Left hindlimb (tissue), 1 donor: Measurements from ENCODE around the gene ALDH2.
"Not testable (repeated sequence)": the region's sequence is repeated elsewhere in the genome, so short reads cannot be mapped to it uniquely, and the experiment has no call there.

ENCODE experiments used
- DNase-seq: peaks from one replicate; pipeline ENCODE4 v3.0.0-alpha.2; 2018

Gene ALDH2

GRCh38 chr12:111791507-111791906, 24.8 kb downstream of the ALDH2 start:
- DNase-seq: no peak

GRCh38 chr12:111792155-111792855, 25.6 kb downstream of the ALDH2 start:
- DNase-seq: no peak

DNA sequence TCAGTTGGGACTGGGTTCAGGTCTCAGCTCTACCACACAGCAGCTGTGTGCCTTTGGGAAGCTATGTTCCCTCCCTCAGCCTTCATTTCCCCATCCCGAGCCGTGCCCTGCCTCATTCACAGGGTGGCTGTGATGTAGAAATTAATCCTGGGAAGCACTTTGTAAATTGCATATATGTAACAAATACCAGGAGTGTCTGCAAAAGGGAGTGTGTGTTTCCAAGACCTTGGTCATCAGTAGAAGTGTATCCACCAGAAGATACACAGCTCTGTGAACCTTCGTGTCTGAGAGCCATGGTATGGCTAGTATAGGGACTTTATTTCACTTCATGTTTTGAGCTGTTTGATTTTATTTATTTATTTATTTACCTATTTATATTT, 26.1 kb downstream of the ALDH2 start:
- no peak for DNase-seq

GRCh38 chr12:111798182-111798581, 31.4 kb downstream of the ALDH2 start:
- DNase-seq: no peak

- no peak for DNase-seq
Observed at GRCh38 chr12:111799758-111800157, 33.0 kb downstream of the ALDH2 start.

GRCh38 chr12:111803038-111803626, 36.4 kb downstream of the ALDH2 start:
- DNase-seq: no peak

DNA sequence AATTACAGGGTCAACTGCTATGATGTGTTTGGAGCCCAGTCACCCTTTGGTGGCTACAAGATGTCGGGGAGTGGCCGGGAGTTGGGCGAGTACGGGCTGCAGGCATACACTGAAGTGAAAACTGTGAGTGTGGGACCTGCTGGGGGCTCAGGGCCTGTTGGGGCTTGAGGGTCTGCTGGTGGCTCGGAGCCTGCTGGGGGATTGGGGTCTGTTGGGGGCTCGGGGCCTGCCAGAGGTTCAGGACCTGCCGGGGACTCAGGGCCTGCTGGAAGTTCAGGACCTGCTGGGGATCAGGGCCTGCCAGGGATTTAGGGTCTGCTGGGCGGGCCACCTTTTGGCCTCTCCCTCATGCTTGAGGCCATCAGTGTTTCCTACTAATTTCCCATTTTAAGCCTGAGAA, 37.1 kb downstream of the ALDH2 start:
- no peak for DNase-seq

GRCh38 chr12:111806304-111806703, 39.6 kb downstream of the ALDH2 start:
- DNase-seq: no peak

DNA sequence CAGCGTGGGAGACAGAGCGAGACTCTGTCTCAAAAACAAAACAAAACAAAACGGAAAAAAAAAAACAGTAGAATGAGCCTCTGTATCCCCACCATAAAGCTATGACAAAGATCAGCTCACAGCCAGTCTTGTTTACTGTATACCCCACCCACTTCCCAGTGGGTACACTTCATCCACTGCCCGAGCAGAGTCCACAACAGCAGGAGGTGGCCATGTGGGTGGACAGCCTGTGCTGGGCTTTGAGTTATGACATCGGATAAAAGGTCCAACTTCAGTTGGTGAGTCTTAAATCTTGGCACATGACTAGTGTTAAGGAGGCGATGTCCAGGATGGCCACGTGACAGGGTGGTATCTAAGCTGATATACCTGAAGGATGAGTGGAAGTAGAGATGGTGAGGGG, 40.5 kb downstream of the ALDH2 start:
- DNase-seq: no peak

GRCh38 chr12:111812881-111813741, 46.4 kb downstream of the ALDH2 start:
- peak; percentile 76 for DNase-seq

DNA sequence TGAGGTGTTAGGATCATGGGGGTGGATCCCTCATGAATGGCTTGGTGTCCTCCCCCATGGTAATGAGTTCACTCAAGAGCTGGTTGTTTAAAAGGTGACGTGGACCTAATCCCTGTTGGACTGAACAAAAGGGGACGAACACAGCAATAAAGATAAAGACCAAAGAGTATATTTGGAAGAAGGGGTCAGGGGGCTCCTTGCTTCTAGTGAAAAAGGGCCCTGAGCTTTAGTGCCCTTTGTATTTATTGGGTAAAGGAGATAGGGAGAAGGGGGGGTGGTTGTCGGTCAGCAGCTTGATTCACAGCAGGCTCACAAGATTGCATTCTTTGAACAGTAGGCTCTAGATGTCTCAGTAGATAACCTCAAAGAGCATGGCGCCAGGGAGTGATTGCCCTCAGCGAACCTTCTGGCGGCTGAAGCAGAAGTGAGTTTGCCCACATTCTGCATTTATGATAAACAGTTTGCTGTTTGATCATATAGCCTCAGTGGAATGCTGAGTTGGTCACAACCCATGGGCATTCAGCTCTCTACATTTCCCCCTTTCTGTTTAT, 49.4 kb downstream of the ALDH2 start:
- no peak for DNase-seq

DNA sequence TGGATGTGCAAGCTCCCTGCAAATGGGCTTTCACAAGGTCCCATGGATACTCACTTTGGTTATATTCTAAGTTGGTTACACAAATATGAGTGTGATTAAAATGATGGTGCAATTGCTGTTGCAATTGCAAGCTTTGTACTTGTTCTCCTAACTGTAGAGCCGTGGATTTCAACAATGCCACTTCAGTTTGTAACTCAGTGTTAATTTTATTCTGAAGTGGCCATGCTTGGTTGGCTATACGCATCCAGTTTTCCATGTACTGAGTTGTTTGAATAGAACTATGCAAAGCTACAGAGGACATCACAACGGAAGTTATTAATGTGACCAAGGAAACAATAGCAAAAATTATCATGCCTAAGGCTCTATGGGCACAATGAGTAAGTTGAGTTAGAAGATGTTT, 50.2 kb downstream of the ALDH2 start:
- not testable (repeated sequence) for DNase-seq

GRCh38 chr12:111818340-111818739, 51.6 kb downstream of the ALDH2 start:
- DNase-seq: no peak

DNA sequence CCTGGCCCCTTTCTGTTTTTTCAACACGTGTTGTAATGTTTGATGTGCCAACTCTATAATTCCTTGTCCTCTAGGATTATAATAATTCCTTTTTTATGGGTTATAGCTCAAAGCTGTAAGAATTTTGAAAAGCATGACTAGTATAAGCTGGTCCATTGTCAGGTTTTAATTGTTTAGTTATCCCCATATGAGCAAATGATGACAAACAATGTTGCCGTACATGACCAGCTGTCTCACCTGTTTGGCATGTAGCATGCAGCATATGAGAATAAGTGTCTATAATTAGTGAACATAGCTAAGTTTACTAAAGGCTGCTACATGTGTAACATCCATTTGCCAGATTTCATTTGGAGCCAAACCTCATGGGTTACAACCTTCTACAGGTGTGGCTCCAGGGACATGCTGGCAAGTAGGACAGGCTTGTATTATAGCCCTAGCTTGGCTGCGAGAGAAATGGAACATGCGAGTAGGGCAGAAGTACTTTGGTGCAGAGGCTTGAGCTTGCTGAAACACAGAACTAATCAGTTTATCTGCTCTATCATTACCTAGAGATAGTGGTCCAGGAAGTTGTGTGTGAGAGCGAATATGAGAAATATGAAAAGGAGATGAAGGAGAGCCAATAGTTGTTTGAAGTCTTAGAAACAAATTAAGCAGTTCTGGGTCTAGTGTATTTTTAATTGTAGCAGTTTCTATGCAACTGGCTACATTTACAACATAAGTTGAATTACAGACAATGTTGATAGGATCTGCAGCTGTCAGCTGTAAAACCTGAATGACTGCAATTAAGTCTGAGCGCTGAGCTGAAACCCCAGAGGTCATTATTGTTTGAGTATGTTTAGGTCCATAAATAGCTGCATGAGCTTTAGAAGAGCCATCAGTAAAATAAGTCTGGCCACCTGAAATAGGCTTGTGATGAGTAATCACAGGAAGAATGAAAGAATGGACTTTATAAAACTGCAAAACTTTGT, 52.7 kb downstream of the ALDH2 start:
- no peak for DNase-seq

- not testable (repeated sequence) for DNase-seq
Observed at GRCh38 chr12:111820828-111821227, 54.1 kb downstream of the ALDH2 start.

- DNase-seq: no peak
Observed at GRCh38 chr12:111822886-111823285, 56.2 kb downstream of the ALDH2 start.

- no peak for DNase-seq
Observed at GRCh38 chr12:111823891-111824290, 57.2 kb downstream of the ALDH2 start.

GRCh38 chr12:111824312-111824711, 57.6 kb downstream of the ALDH2 start:
- DNase-seq: not testable (repeated sequence)

DNA sequence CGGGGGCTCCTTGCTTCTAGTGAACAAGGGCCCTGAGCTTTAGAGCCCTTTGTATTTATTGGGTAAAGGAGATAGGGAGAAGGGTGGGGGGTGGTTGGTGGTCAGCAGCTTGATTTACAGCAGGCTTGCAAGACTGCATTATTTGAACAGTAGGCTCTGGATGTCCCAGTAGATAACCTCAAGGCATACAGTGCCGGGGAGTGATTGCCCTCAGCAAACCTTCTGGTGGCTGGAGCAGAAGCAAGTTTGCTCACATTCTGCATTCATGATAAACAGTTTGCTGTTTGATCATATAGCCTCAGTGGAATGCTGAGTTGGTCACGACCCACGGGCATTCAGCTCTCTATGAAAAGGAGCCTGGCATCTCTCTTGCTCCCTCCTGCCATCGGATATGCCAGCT, 58.8 kb downstream of the ALDH2 start:
- no peak for DNase-seq

DNA sequence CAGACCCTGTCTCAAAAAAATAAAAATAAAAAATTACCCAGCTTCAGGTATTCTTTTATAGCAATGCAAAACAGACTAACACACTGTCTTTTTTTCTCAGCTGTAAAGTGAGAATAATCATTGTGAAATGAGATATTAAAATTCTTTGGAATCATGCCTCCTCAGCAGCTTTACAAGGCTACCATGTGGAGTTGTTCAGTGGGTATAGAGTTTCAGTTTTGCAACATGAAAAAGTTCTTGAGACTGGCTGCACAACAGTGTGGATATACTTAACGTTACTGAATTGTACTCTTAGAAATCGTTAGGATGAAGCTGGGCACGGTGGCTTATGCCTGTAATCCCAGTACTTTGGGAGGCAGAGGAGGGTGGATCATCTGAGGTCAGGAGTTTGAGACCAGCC, 59.6 kb downstream of the ALDH2 start:
- DNase-seq: no peak

GRCh38 chr12:111826992-111827391, 60.3 kb downstream of the ALDH2 start:
- DNase-seq: no peak

GRCh38 chr12:111827907-111828306, 61.2 kb downstream of the ALDH2 start:
- DNase-seq: no peak
